Astrocyte (in vitro differentiated cells and primary cell): ENCODE results near the gene DNAJC4.

Experiments used
- EZH2 ChIP-seq: IDR thresholded peaks from 2 replicates; pipeline ENCODE4 v1.6.1; 2012; ENCODE audit warnings: mild to moderate bottlenecking, low read length, inconsistent platforms; ENCODE audit not compliant: insufficient read depth
- TF ChIP-seq, protein P1 (sequence below): IDR thresholded peaks from 2 replicates; pipeline ENCODE4 v1.5.1; 2011; ENCODE audit warnings: low read depth, mild to moderate bottlenecking, inconsistent platforms, low read length, moderate library complexity; ENCODE audit not compliant: insufficient read depth

- TF ChIP-seq, protein P1, sequence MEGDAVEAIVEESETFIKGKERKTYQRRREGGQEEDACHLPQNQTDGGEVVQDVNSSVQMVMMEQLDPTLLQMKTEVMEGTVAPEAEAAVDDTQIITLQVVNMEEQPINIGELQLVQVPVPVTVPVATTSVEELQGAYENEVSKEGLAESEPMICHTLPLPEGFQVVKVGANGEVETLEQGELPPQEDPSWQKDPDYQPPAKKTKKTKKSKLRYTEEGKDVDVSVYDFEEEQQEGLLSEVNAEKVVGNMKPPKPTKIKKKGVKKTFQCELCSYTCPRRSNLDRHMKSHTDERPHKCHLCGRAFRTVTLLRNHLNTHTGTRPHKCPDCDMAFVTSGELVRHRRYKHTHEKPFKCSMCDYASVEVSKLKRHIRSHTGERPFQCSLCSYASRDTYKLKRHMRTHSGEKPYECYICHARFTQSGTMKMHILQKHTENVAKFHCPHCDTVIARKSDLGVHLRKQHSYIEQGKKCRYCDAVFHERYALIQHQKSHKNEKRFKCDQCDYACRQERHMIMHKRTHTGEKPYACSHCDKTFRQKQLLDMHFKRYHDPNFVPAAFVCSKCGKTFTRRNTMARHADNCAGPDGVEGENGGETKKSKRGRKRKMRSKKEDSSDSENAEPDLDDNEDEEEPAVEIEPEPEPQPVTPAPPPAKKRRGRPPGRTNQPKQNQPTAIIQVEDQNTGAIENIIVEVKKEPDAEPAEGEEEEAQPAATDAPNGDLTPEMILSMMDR: no peak
- TF ChIP-seq EZH2: no peak
These were observed 25.1 kb downstream of the DNAJC4 start for GRCh38 chr11:64255135-64256128.
